ENCODE data around the gene TRPM4.

- TF ChIP-seq ARNTL (CRISPR knock-in tag; IDR thresholded peaks at IDR 0.05; ENCODE audit: borderline replicate concordance, low read depth) (no peak), ZFP30 (CRISPR knock-in tag; IDR thresholded peaks at IDR 0.05) (no peak)
- TF ChIP-seq, protein P1, sequence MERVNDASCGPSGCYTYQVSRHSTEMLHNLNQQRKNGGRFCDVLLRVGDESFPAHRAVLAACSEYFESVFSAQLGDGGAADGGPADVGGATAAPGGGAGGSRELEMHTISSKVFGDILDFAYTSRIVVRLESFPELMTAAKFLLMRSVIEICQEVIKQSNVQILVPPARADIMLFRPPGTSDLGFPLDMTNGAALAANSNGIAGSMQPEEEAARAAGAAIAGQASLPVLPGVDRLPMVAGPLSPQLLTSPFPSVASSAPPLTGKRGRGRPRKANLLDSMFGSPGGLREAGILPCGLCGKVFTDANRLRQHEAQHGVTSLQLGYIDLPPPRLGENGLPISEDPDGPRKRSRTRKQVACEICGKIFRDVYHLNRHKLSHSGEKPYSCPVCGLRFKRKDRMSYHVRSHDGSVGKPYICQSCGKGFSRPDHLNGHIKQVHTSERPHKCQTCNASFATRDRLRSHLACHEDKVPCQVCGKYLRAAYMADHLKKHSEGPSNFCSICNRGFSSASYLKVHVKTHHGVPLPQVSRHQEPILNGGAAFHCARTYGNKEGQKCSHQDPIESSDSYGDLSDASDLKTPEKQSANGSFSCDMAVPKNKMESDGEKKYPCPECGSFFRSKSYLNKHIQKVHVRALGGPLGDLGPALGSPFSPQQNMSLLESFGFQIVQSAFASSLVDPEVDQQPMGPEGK (CRISPR knock-in tag; IDR thresholded peaks at IDR 0.05; ENCODE audit: borderline replicate concordance): no peak
Observed at GRCh38 chr19:49155005-49155819, 2.4 kb upstream of the TRPM4 start, which contains the start of gene HRC.
